Brain microvascular endothelial cell (primary cell): ENCODE results near the gene FAF2.

Experiments used
- DNase-seq: peaks from one replicate; pipeline ENCODE4 v3.0.0-alpha.2; 2020
- H3K27ac ChIP-seq: fragments of 250-450 bp; sonication (Bioruptor Pico); 2 replicates; pipeline ENCODE4 v1.5.1; 2020; ENCODE audit warnings: mild to moderate bottlenecking, moderate library complexity
- H3K27me3 ChIP-seq: fragments of 250-450 bp; sonication (Bioruptor Pico); replicated peaks from 2 replicates; pipeline ENCODE4 v1.5.1; 2020; ENCODE audit warnings: mild to moderate bottlenecking
- H3K36me3 ChIP-seq: fragments of 250-450 bp; sonication (Bioruptor Pico); replicated peaks from 2 replicates; pipeline ENCODE4 v1.5.1; 2020; ENCODE audit warnings: mild to moderate bottlenecking
- H3K4me3 ChIP-seq: 2 replicates; pipeline ENCODE4 v1.5.1; 2011; ENCODE audit warnings: low read depth, mild to moderate bottlenecking, control low read depth, low read length, moderate library complexity
- CTCF ChIP-seq: IDR thresholded peaks from 2 replicates; pipeline ENCODE4 v1.5.1; 2011; ENCODE audit warnings: low read depth, mild to moderate bottlenecking, moderate library complexity, low read length, control low read depth, inconsistent platforms; ENCODE audit errors: missing control alignments
- in situ Hi-C: cut with HindIII; loops from 2 replicates; pipeline ENCODE4 v1.10.0; 2017; ENCODE audit warnings: low sequenced_read_pairs, low pct_ligation_motif_present

The FAF2 gene

DNA sequence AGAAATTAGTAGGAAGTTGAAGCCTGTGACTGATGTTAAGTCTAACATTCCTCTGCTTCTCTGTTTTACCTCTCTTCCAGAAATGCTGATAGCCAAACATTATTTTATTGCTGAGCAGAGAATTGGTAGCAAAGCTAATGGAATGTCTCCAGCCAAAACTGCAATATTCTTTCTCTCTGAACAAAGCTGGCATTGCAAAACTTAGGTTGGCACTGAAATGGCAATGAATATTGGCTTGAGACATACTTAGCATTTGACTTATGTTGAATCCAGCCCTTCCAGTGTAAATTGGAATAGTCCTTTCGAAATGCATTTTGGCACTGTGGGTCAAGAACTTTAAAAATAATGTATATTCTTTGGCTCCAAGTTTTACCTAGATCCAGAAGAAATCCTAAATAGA is 21.1 kb downstream of the FAF2 start:
- TF ChIP-seq CTCF = no peak
- in situ Hi-C loops = no loop called here
- H3K27me3 ChIP-seq = no peaks in the 10 kb centered on the region
- DNase-seq = no peak
- H3K27ac ChIP-seq = no peak overlapping the region
- H3K36me3 ChIP-seq = peaks cover 3% of the 10 kb centered on the region
- no peak overlapping the region for H3K4me3 ChIP-seq

DNA sequence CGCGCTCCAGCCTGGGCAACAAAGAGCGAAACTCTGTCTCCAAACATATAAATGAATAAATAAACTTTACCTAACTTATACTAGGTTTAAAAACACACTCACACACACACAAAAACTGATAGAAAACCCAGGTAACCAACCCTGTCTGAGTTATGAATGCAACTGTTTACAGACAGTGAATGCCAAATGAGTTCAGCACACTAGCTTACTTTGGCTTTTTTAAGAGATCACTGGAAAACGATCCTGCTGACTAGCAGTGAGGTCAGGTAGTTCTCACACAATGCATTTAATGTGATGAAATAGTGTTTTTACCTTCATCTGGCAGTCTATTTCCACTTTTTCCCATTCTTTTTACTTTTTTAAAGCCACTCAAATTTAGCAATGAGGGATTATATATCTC is 22.4 kb downstream of the FAF2 start:
- DNase-seq = no peak
- H3K36me3 ChIP-seq = peaks cover 3% of the 10 kb centered on the region
- no peak overlapping the region for H3K27ac ChIP-seq
- H3K4me3 ChIP-seq = no peak overlapping the region
- in situ Hi-C loops = no loop called here
- no peak for TF ChIP-seq CTCF
- no peaks in the 10 kb centered on the region for H3K27me3 ChIP-seq

DNA sequence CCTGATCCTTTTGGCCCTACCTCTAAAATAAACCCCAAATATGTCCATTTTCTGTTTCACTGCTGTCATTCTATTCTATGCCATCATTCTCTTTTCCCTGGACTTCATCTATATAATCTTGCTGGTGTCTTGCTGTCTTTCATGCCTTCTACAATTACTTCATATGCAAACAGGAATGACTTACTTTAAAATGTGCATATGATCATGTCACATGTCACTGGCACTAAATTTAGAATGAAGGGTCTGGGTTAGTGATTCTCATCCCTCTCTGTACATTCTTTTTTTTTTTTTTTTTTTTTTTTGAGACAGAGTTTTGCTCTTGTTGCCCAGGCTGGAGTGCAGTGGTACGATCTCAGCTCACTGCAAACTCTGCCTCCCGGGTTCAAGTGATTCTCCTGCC is 22.9 kb downstream of the FAF2 start:
- H3K36me3 ChIP-seq = peaks cover 3% of the 10 kb centered on the region
- H3K27me3 ChIP-seq = no peaks in the 10 kb centered on the region
- H3K27ac ChIP-seq = no peak overlapping the region
- H3K4me3 ChIP-seq = no peak overlapping the region
- in situ Hi-C loops = no loop called here
- DNase-seq = no peak
- TF ChIP-seq CTCF = no peak

GRCh38 chr5:176473335-176474006 is 25.3 kb downstream of the FAF2 start:
- Histone ChIP-seq H3K36me3 (peaks cover 3% of the 10 kb centered on the region), H3K4me3 (no peak overlapping the region), H3K27me3 (no peaks in the 10 kb centered on the region), H3K27ac (peak overlapping the region; percentile 1)
- peak; percentile 16 for DNase-seq
- in situ Hi-C loops = no loop called here
- TF ChIP-seq CTCF = no peak

- no peak overlapping the region for H3K4me3 ChIP-seq
- peaks cover 3% of the 10 kb centered on the region for H3K36me3 ChIP-seq
- no peaks in the 10 kb centered on the region for H3K27me3 ChIP-seq
- in situ Hi-C loops = no loop called here
- H3K27ac ChIP-seq = no peak overlapping the region
- no peak for TF ChIP-seq CTCF
- DNase-seq = peak; percentile 70
Measured at GRCh38 chr5:176474476-176474875, 26.3 kb downstream of the FAF2 start.

GRCh38 chr5:176481711-176482110 is 33.5 kb downstream of the FAF2 start:
- DNase-seq = peak; percentile 43
- H3K36me3 ChIP-seq = peaks cover 17% of the 10 kb centered on the region

More at GRCh38 chr5:176481711-176482110, 33.5 kb downstream of the FAF2 start:
- no peak for TF ChIP-seq CTCF
- Histone ChIP-seq H3K27me3 (no peaks in the 10 kb centered on the region), H3K27ac (peak overlapping the region; percentile 35), H3K4me3 (no peak overlapping the region)
- in situ Hi-C loops = no loop called here
